ENCODE results near the gene MMP17. TPM values are rescaled to one million over a fixed set of nuclear protein-coding genes. Genes with fewer than 3 reads are reported as not detected.
"Not testable (repeated sequence)": the region's sequence is repeated elsewhere in the genome, so short reads cannot be mapped to it uniquely, and the experiment has no call there.

The MMP17 gene
- polyA plus RNA-seq, 1 experiment = 13.7 TPM

DNA sequence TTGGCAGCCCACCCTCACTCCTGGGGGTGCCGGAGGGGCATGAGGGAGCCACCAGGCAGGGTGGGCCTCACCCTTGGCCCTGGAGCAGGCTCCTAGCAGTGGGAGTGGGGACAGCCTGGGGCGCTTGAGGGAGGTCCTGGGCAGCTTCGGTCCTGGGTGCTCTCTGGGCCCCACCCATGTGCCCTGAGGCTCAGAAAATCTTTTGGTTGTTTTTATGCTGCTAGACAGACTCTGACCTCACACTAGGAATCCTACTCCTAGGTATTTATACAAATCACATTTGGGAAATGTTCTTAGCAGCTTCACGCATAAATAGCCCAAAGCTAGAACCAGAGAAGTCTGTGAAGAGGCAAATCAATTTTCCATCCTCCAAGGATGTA is 55.3 kb downstream of the MMP17 start:
- POLR2A ChIA-PET = no interaction called here

DNA sequence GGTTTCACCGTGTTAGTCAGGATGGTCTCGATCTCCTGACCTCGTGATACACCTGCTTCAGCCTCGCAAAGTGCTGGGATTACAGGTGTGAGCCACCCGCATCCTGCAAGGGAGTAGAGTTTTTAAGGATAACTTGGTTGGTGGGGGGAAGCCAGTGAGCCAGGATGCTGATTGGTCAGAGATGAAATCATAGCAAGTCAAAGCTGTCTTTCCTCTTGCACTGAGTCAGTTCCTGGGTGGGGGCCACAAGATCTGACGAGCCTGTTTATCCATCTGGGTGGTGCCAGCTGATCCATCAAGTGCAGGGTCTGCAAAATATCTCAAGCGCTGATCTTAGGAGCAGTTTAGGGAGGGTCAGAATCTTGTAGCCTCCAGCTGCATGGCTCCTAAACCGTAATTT is 56.9 kb downstream of the MMP17 start:
- POLR2A ChIA-PET; CTCF ChIA-PET; H3K36me3 ChIP-seq (ENCODE audit: control insufficient read depth, insufficient read depth, low read length); H3K4me3 ChIP-seq (ENCODE audit: low read depth, low read length); H3K27me3 ChIP-seq (ENCODE audit: control insufficient read depth, insufficient read depth, low read length); DNase-seq (ENCODE audit: low read depth): not testable (repeated sequence)

More for the DNA sequence above, 55.3 kb downstream of the MMP17 start:
- no peak overlapping the region for H3K4me3 ChIP-seq (ENCODE audit: low read depth, low read length)
- no peaks in the 10 kb centered on the region for H3K27me3 ChIP-seq (ENCODE audit: control insufficient read depth, insufficient read depth, low read length)
- DNase-seq (ENCODE audit: low read depth) = no peak
- TF ChIP-seq, protein P1, sequence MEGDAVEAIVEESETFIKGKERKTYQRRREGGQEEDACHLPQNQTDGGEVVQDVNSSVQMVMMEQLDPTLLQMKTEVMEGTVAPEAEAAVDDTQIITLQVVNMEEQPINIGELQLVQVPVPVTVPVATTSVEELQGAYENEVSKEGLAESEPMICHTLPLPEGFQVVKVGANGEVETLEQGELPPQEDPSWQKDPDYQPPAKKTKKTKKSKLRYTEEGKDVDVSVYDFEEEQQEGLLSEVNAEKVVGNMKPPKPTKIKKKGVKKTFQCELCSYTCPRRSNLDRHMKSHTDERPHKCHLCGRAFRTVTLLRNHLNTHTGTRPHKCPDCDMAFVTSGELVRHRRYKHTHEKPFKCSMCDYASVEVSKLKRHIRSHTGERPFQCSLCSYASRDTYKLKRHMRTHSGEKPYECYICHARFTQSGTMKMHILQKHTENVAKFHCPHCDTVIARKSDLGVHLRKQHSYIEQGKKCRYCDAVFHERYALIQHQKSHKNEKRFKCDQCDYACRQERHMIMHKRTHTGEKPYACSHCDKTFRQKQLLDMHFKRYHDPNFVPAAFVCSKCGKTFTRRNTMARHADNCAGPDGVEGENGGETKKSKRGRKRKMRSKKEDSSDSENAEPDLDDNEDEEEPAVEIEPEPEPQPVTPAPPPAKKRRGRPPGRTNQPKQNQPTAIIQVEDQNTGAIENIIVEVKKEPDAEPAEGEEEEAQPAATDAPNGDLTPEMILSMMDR (IDR thresholded peaks at IDR 0.05; ENCODE audit: insufficient read depth, low read depth, low read length) = no peak
- H3K36me3 ChIP-seq (ENCODE audit: control insufficient read depth, insufficient read depth, low read length) = no peaks in the 10 kb centered on the region
- CTCF ChIA-PET = interaction anchor here (0.6 kb wide), 1 partner anchor 30 kb away, joined by 3 read pairs; no protein-coding TSS in a partner anchor

DNA sequence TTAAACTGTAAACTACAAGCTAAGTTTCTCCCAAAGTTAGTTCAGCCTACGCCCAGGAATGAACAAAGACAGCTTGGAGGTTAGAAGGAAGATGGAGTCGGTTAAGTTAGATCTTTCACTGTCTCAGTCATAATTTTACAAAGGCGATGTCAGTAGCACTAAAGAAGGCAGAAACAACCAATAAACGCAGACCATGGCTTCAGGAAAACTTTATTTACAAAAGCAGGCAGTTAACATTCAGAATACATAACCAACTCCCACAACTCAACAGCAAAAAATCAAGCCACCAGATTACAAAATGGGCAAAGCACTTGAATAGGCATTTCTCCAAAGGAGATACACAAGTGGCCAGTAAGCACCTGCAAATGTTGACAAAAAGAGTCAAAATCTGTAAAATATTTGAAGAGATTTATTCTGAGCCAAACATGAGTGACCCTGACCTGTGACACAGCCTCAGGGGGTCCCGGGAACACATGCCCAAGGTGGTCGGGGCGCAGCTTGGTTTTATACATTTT is 57.4 kb downstream of the MMP17 start:
- Histone ChIP-seq H3K4me3 (ENCODE audit: low read depth, low read length) (no peak overlapping the region), H3K27me3 (ENCODE audit: control insufficient read depth, insufficient read depth, low read length) (peaks cover 2% of the 10 kb centered on the region; the same call in 1 of the 2 replicates), H3K36me3 (ENCODE audit: control insufficient read depth, insufficient read depth, low read length) (no peaks in the 10 kb centered on the region)
- TF ChIP-seq, protein P1 (IDR thresholded peaks at IDR 0.05; ENCODE audit: insufficient read depth, low read depth, low read length) = no peak
- ChIA-PET POLR2A (no interaction called here), CTCF (no interaction called here)
- no peak for DNase-seq (ENCODE audit: low read depth)

DNA sequence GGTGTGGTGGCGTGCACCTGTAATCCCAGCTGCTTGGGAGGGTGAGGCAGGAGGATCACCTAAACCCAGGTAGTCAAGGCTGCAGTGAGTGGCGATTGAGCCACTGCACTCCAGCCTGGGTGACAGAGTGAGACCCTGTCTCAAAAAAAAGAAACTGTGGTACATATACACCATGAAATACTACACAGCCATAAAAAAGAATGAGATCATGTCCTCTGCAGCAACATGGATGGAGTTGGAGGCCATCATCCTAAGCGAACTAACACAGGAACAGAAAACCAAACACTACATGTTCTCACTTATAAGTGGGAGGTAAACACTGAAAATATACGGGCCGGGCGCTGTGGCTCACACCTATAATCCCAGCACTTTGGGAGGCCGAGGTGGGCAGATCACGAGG is 63.5 kb downstream of the MMP17 start:
- CTCF ChIA-PET; POLR2A ChIA-PET; H3K27me3 ChIP-seq (ENCODE audit: control insufficient read depth, insufficient read depth, low read length); H3K36me3 ChIP-seq (ENCODE audit: control insufficient read depth, insufficient read depth, low read length); H3K4me3 ChIP-seq (ENCODE audit: low read depth, low read length); DNase-seq (ENCODE audit: low read depth): not testable (repeated sequence)

DNA sequence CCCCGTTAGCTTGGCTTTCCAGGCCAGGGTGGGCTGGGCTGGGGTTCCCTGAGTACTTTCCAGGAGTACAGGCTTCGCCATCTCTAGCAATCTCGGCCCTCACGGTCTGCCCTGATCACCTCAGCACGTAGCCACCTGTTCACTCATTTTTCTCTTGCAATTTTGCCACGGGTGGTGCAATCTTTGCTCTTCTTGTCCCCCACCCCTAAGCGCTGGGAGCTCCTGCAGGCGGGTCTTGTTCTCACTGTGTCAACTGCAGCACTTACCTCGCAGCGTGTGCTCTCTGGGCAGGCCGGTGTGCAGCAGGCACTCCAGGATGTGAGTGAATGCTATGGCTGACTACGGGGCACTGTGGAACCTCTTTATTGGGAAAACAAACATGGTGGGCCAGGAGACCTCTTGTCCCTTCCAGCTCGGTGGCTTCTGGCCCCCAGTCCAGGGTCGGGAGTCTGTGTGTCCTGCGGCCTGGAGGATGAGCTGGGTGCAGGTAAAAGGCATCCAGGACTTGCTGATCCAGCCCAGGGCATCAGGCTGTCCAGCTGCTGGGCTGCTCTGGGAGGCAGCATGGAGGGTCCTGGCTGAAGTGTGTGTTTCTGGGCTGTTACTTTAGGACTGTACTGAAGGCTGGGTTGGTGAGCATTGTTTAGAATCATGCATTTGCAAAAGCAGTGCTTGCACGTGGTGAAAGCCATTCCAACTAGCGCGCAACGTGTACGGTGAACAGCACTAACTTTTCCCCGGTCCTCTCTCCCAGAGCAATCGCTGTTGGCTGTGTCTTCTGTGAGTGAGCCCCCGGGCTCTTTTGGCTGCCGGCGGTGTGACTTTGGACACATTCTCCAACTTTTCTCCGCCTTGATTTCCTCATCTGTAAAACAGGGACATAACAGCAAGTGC is 64.8 kb downstream of the MMP17 start:
- DNase-seq (ENCODE audit: low read depth) = no peak
- ChIA-PET CTCF (no interaction called here), POLR2A (no interaction called here)
- H3K27me3 ChIP-seq (ENCODE audit: control insufficient read depth, insufficient read depth, low read length) = peaks cover 2% of the 10 kb centered on the region; the same call in 1 of the 2 replicates
- TF ChIP-seq, protein P1 (IDR thresholded peaks at IDR 0.05; ENCODE audit: insufficient read depth, low read depth, low read length) = no peak
- peaks cover 10% of the 10 kb centered on the region for H3K36me3 ChIP-seq (ENCODE audit: control insufficient read depth, insufficient read depth, low read length)
- no peak overlapping the region for H3K4me3 ChIP-seq (ENCODE audit: low read depth, low read length)

DNA sequence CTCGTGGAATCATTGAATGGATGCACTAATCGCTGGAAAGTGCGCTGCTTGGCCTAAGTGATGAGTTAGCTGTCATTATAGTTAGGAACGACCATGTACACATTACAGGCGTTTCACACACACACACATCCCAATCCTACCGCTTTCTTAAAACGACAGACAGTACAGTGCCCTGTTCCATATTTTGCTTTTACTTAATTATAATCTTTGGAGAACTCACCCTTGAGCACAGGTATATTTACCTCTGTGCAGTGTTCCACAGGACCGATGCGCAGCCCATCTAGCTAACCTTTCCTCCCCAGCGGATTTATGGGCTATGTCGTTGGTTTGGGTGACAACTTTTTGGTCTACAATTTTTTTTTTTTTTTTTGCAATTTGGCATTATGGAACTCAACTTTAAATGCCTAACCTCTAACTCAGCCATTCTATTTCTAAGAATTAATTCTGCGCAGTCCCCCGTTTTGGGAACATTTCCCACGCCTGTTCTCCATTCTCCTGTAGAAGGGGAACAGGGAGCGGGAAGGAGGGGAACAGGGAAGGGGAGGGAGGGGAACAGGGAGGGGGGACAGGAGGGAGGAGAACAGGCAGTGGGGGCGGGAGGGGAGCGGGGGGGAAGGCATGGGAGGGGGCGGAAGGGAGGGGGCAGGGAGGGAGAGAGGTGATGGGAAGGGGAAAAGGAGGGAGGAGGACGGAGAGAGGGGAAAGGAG is 65.6 kb downstream of the MMP17 start:
- Histone ChIP-seq H3K36me3 (ENCODE audit: control insufficient read depth, insufficient read depth, low read length) (peaks cover 10% of the 10 kb centered on the region), H3K4me3 (ENCODE audit: low read depth, low read length) (peak overlapping the region; percentile 21; the same call in 1 of the 2 replicates), H3K27me3 (ENCODE audit: control insufficient read depth, insufficient read depth, low read length) (peaks cover 2% of the 10 kb centered on the region; the same call in 1 of the 2 replicates)
- ChIA-PET POLR2A (no interaction called here), CTCF (no interaction called here)
- no peak for DNase-seq (ENCODE audit: low read depth)
- TF ChIP-seq, protein P1 (IDR thresholded peaks at IDR 0.05; ENCODE audit: insufficient read depth, low read depth, low read length) = no peak
